ENCODE measurements around the gene GIPC3.

GIPC3 gene

DNA sequence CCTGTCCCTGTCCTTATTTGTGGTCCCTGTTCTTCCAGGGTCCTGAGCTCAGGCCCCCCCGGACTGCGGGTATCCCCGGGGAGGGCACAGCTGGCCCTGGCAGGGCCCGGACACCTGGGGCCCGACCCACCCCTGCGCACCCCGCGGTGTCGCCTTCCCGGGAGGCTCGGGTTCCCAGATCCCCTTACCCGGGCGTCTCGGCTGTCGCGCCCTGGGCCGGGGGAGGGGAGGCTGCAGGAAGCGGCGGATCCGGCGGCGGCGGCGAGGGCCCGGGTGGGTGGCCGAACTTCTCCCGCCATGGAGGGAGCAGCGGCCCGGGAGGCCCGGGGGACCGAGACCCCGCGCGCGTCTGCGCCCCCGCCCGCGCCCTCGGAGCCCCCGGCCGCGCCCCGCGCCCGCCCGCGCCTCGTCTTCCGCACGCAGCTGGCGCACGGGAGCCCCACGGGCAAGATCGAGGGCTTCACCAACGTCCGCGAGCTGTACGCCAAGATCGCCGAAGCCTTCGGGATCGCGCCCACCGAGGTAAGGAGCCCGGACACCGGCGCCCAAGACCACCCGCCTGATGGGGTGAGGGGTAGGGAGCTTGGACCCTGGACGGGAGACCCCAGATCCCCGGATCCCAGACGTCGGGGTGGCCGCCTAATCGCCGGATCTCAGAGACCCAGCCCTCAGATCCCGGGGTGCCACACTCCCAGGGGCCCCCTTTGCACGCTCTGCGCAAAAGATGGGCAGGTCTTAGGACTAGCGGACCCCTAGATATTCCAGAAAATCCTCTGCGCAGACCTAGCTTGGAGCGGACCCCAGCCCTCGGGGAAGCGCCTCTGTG lies at the start of gene GIPC3:
TSS of gene GIPC3 (plus strand) at position 178 of the 826 bp plus-strand sequence. CDS start at position 298, 120 bp downstream.
- in situ Hi-C loops (cut with HindIII; ENCODE audit: low sequenced_read_pairs): no loop called here

DNA sequence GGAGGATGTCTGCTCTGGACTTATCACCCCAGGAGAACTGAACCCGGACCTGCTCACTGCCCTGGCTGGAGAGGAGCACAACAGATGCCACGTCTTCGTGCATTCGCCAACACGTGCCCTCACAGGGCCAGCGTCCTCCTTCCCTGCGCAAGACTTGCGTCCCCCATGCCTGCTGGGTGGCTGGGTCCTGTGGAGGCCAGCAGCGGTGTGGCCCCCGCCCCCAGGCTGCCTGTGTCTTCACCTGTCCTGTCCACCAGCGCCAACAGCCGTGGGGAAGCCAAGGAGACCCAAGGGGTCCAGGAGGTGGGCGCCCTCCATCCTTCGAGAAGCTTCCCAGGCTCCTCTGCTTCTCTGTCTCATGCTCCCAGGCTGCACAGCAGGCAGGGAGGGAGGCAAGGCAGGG lies 49.7 kb upstream of the GIPC3 start:
- in situ Hi-C loops (cut with HindIII; ENCODE audit: low sequenced_read_pairs): no loop called here

DNA sequence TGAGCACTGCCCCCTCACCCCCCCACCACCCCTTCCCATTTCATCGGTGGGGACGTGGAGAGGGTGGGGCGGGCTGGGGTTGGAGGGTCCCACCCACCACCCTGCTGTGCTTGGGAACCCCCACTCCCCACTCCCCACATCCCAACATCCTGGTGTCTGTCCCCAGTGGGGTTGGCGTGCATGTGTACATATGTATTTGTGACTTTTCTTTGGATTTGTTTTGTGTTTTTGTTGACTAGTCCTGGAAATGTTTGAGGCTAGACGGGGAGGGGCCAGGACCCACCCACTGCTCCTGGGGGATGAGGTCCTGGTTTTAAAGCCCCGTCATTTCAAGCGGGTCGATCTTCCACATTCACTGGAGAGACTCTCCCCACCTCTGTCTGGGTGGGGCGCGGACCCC lies 49.3 kb upstream of the GIPC3 start:
- in situ Hi-C loops (cut with HindIII; ENCODE audit: low sequenced_read_pairs): no loop called here

DNA sequence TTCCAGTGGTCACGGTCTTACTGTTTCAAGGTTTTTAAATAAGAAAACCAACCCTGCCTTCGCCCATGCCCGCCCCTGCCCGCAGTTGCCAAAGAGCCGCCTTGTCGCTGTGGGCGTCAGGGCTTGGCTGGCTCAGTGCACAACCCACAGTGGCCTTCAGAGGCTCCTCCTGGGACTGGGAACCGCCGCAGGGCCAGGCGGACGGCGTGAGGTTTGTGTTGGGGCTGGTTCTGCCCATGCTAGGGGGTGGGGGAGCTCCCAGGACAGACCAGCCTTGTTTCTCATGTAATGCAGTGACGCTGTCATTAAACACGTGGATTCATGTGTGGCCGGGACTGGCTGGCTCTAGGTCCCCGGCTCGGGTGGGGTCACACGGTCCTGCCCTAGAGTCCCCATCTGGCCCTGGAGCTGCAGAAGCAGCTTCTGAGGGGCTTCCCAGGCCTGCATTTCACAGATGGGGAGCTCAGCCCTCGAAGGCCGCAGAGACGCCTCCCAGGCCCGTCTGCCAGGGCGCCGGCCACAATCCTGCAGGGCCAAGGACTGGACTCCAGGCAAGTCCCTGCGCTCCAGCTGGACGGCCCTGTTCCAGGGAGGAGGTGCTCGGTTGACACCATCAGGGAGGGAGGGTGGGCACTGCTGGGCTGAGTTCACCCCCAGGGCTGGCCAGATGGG lies 48.7 kb upstream of the GIPC3 start:
- in situ Hi-C loops (cut with HindIII; ENCODE audit: low sequenced_read_pairs): no loop called here

DNA sequence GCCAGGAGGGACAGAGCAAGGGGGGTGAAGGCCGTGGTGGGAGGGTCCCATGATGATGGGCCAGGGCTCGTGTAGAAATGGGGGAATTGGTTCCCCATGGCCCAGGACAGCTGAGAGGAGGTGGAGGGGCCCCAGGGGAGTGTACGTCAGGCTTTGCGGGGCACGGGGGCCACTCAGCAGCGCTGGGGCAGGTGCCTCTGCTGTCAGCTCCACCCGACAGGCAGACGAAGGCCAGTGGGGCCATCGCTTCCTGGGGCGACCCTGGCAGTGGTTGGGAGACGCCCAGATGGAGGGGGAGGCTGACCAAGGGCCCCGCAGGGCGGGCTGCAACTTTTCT lies 48.2 kb upstream of the GIPC3 start:
- in situ Hi-C loops (cut with HindIII; ENCODE audit: low sequenced_read_pairs): no loop called here

DNA sequence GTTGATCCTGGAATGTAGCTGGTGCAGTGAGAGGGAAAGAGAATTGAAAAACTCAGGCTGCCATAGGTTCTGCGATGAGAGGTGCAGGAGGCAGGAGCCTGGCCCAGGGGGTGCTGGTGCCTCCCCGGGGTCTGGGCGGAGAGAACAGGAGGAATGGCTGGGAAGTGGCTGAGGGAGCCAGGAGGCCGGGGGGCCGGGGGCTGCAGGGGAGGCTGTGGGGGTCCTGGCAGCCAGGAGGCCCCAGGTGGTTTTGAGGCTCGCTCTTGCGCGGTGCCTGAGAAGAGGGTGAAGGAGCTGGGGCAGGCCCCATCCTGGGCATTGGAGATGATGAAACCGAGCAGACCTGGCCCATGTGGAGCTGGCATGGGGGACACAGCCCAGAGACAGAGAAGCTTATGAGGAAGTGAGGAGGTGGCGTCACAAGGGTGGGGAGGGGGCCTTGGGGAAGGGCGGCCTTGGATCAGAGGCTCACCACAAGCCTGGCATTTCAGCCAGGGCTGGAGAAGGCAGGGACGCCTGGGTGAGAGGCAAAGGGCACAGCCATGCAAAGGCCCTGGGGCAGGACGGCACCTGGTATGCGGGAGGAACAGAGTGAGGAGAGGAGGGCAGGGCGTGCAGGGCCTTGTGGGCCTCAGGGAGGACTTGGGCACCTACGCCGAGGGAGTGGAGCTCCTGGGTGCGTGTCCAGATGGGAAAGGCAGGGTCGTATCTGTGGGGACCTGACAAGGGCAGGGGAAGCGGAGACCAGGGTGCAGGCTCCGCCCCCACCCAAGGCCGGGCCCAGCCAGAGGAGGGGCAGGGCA lies 47.6 kb upstream of the GIPC3 start:
- in situ Hi-C loops (cut with HindIII; ENCODE audit: low sequenced_read_pairs): no loop called here

GRCh38 chr19:3538258-3538929 lies 46.9 kb upstream of the GIPC3 start:
- in situ Hi-C loops (cut with HindIII; ENCODE audit: low sequenced_read_pairs): no loop called here

- in situ Hi-C loops (cut with HindIII; ENCODE audit: low sequenced_read_pairs): no loop called here
Measured at GRCh38 chr19:3538965-3539755, 46.1 kb upstream of the GIPC3 start, which contains the start of gene TEKTIP1. Gene TEKTIP1 (plus strand): TSS chr19:3539174. CDS start chr19:3539178, 4 bp downstream.

DNA sequence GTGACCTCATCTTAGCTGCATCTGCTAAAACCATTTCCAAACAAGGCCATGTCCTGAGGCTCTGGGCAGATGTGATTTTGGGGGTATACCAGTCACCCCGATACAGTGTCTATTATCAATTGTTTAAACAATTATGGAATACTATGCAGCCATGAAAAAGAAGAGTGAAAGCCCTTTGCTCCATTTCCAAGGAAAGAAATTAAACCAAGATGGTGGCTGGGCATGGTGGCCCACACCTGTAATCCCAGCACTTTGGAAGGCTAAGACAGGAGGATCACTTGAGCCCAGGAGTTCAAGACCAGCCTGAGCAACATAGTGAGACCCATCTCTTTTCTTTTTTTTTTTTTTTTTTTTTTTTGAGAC lies 45.5 kb upstream of the GIPC3 start:
- in situ Hi-C loops (cut with HindIII; ENCODE audit: low sequenced_read_pairs): no loop called here

DNA sequence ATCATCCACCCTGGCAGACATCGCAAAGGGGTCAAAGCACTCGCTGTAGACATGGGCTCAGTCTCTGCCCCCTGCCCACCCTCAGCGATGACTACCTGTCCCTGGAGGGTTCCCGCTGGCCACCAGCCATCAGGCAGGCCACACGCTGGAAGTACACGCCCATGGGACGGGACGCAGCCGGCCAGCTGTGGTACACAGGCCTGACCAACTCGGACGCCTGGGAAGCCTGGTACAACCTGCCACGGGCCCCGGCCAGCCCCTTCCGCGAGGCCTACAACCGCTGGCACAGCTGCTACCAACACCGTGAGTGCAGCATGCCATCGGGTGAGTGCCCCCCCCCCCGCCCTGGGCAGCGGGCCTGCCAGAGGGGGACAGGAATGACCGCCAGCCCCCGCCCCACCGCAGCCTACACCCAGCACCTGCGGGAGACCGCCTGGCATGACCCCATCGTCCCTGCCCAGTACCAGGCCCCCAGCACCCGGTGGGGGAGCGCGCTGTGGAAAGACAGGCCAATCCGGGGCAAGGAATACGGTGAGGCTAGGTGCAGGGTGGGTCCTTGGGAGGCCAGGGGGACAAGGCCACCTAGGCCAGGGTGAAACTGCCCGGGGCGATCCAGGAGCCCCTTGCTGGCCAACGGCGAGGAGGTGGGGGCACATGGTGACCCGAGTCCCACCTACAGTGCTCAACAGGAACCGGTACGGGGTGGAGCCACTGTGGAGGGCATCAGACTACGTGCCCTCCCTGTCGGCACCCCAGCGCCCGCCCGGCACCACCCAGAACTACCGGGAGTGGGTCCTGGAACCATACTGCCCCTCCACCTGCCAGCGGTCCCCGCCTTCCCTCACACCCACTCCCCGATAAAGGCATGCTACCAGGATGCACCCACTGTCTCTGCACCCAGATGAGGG lies 41.9 kb upstream of the GIPC3 start:
- in situ Hi-C loops (cut with HindIII; ENCODE audit: low sequenced_read_pairs): no loop called here

- in situ Hi-C loops (cut with HindIII; ENCODE audit: low sequenced_read_pairs): no loop called here
Measured at GRCh38 chr19:3544058-3544376, 41.3 kb upstream of the GIPC3 start.

DNA sequence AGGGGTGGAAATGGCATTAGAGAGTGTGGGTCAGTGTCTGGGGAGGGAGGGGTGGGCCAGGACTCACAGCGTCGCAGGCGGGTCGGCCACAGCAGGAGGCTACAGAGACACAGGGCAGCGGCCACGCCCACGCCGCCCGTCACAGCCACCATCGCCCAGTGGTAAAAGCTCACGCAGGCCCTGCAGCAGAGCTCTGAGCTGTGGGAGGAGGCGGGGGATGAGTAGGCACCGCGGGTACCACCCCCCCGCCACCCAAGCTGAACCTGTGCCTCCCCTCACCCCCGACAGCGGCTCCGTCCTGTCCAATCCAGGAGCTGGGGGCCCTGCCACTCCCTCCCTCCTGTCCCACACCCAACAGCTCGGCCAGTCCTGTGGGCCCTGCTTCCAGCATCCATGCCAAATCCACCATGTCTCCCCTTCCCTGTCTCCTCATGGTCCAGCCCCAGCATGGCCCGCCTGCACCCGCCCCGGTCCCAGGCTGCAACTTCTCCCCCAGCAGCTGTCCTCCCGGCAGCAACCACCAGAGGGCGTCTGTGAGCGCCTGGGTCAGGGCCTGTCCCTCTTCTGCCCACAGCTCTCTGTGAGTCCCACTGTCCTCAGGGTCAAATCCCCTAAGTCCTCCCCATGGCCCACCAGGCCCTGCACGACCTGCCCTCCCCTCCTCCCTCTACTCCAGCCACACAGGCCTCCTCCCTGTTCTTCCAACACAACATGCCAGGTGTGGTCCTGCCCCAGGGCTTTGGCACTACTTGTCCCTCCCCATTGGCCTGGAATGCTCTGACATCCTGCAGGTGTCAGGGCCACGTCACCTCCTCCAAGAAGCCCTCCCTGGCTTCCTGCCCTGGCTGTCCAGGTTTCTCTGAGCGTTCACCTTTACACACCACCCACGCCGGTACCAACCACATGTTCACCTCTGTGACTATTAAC lies 40.3 kb upstream of the GIPC3 start:
- in situ Hi-C loops (cut with HindIII; ENCODE audit: low sequenced_read_pairs): no loop called here

DNA sequence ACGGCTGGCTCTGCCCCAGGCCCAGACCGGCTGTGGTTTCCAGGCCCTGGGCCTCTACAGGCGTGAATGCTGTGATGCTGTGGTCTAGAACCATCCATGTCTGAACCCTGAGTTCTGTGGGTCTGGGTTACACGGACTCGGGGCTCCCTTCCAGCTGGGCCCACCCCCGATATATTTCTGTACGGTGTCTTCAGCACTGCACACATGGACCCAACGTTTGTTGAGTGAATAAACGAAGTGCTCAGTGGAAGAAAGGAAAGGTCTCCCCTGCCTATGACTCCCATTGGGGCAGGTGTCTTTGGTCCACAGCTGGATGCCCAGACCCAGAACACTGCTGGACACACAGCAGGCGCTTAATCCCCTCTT lies 39.6 kb upstream of the GIPC3 start:
- in situ Hi-C loops (cut with HindIII; ENCODE audit: low sequenced_read_pairs): no loop called here

DNA sequence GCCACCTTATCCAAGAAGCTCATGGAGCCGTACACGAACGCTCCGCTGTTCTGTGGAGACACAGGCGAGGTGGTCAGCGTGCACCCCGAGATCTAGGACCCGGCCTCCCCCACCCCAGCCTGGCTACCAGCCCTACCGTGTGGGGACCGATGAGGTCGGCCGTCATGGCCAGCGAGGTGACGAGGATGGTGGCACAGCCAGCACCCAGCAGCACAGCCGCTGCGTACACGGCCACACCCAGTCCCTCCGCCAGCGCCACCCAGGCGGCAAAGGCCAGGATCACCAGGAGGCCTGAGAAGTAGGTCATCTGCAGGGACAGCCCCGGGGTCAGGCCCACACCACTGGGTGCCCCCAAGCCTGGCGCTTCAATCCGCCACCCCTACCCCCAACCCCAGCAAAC lies 39.2 kb upstream of the GIPC3 start:
- in situ Hi-C loops (cut with HindIII; ENCODE audit: low sequenced_read_pairs): no loop called here

GRCh38 chr19:3547301-3547731 lies 38.0 kb upstream of the GIPC3 start:
- in situ Hi-C loops (cut with HindIII; ENCODE audit: low sequenced_read_pairs): no loop called here

DNA sequence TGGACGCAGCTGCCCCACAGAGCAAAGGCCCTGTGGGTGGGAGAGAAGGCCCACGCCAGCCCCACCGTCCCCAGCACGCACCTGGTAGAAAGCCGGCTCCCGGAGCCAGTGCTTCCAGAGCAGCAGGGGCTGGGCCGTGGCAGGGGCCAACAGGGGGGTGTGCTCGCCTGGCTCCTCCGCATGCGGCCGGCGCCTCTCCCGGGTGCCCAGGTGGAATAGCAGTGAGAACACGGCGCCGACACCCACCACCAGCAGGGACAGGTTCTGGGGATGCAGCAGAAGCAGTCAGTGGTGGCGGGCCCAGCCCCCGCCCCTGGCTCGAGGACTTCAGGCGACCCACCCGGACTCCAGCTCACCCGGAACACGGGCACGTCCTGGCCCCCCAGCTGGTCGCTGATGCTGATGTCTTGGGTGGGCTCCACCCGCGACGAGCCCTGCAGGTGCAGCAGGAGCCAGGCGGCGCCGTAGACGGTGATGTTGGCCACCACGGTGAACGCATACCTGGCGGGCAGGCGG lies 37.5 kb upstream of the GIPC3 start:
- in situ Hi-C loops (cut with HindIII; ENCODE audit: low sequenced_read_pairs): no loop called here

DNA sequence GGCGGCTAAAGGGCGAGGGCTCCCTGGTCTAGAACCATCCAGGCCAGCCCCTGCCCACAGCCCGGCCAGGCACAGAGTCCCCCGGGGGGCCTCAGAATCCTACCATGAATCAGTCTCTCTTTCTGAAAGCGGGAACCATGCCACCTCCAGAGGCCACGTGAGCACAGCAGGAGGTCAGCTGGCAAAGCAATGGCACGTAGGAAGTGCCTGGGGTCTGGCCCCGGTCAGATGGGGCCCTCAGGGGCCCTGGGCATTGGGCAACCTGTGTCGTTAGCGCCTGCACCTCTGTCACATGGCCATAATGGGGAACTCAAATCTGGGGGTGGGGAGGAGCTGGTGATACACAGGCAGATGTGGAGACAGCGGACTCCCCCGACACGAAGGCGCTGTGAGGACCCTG lies 36.7 kb upstream of the GIPC3 start:
- in situ Hi-C loops (cut with HindIII; ENCODE audit: low sequenced_read_pairs): no loop called here

DNA sequence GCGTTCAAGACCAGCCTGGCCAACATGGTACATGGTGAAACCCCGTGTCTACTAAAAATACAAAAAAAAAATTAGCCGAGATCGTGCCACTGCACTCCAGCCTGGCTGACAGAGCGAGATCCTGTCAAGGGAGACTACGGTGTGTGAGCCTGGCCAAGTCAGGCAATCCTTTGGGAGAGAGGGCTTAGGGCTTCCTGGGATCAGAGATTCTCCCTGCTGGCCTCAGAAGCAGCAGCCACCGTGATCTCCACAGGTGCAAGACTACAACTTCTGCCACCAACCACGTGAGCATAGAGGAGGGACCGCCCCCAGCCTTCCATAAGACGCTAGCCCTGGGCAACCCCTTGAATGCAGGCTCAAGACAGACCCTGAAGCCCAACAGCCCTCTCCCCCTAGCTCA lies 35.5 kb upstream of the GIPC3 start:
- in situ Hi-C loops (cut with HindIII; ENCODE audit: low sequenced_read_pairs): no loop called here
